Measurements from ENCODE around the gene CARTPT. TPM values are rescaled to one million over a fixed set of nuclear protein-coding genes. Genes with fewer than 3 reads are reported as not detected.
A peak's percentile ranks its signal among the peaks of the same experiment; 100 is the strongest.

Gene CARTPT
- total and polyA plus RNA-seq, 5 experiments from 2014 or later = not detected

GRCh38 chr5:71740015-71740753 is 21.1 kb downstream of the CARTPT start:
- no peak overlapping the region for H3K4me3 Mint-ChIP-seq
- ATAC-seq = no peak

GRCh38 chr5:71743155-71743554 is 24.1 kb downstream of the CARTPT start:
- Mint-ChIP-seq H3K4me3 (no peak overlapping the region), H3K9me3 (peaks cover 0 to 19% (median 2%) of the 10 kb centered on the region in 9 donors), H3K27me3 (peaks cover 7 to 19% (median 10%) of the 10 kb centered on the region in 5 donors), H3K4me1 (no peaks in the 10 kb centered on the region), H3K27ac (no peak overlapping the region), H3K36me3 (peaks cover 0 to 8% (median 4%) of the 10 kb centered on the region in 3 donors)
- ATAC-seq (no peak), DNase-seq (no peak)
- POLR2A ChIA-PET = no interaction called here

More at GRCh38 chr5:71740015-71740753, 21.1 kb downstream of the CARTPT start:
- POLR2A ChIA-PET = no interaction called here
- Mint-ChIP-seq H3K4me1 (peaks cover 0 to under 1% (median 0%) of the 10 kb centered on the region in 4 donors), H3K27me3 (peaks cover 8 to 34% (median 9%) of the 10 kb centered on the region in 5 donors), H3K27ac (no peak overlapping the region), H3K36me3 (peaks cover 0 to 8% (median 4%) of the 10 kb centered on the region in 3 donors), H3K9me3 (peaks cover 0 to 19% (median 2%) of the 10 kb centered on the region in 9 donors)
- no peak for DNase-seq

DNA sequence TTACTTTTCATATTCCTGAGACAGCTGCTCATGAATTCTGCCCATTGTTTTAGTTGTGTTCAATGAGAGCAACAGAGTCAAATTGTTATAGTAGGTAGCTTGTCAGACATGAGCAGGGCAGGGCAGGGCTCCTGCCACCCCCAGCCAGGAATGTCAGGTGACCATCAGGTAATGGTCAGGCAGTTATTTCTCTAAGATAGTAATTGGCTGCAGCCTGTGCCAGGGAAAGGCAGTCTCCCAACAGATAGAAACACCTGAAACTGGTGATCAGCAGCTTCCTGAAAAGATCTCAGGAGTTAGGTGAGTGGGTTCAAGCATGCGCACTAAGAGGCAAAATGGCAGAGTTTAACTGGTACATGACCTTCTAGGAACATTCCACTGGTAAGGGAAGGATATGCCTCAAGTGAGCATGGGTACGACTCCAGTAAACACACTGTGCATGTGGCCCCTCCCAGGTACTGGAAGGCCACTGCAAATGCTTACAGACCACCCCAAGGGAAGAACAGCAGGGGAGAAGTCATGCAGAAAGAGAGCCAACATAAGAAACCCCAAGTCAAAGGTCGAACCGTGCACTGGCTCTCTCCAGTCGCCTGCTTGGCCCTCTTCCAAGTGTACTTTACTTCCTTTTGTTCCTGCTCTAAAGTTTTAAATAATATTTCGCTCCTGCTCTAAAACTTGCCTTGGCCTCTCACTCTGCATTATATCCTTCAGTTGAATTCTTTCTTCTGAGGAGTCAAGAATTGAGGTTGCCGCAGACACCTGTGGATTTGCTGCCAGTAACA is 25.1 kb downstream of the CARTPT start:
- no peak overlapping the region for H3K27ac Mint-ChIP-seq
- POLR2A ChIA-PET = no interaction called here
- peaks cover 0 to 19% (median 2%) of the 10 kb centered on the region in 9 donors for H3K9me3 Mint-ChIP-seq
- DNase-seq (no peak), ATAC-seq (no peak)
- peaks cover 0 to 8% (median 4%) of the 10 kb centered on the region in 3 donors for H3K36me3 Mint-ChIP-seq
- H3K27me3 Mint-ChIP-seq = peaks cover 4 to 19% (median 8%) of the 10 kb centered on the region in 5 donors
- H3K4me1 Mint-ChIP-seq = no peaks in the 10 kb centered on the region
- H3K4me3 Mint-ChIP-seq = no peak overlapping the region

DNA sequence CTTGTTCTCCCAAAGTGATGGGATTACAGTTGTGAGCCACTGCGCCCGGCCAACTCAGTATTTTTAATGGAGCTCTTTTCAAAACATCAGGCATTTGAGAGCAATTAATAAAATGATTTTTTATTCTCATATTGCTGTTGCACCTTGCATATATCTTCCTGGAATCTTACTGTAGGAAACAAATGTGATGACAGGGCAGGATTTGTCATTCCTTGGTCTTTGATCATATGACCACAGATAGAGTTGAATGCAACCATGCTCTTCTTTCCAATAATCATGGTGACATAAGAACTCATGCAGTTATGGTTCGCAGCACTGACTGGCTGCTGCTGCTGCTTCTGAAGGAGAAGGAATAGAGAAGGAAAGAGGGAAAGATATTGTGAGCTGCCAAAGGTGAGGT is 28.1 kb downstream of the CARTPT start:
- Mint-ChIP-seq H3K4me3 (no peak overlapping the region), H3K4me1 (no peaks in the 10 kb centered on the region), H3K9me3 (peaks cover 0 to 2% (median 0%) of the 10 kb centered on the region in 9 donors), H3K36me3 (no peaks in the 10 kb centered on the region), H3K27ac (peak overlapping the region in 1 of 10 donors; percentile 73), H3K27me3 (peaks cover 0 to 13% (median 7%) of the 10 kb centered on the region in 5 donors)
- POLR2A ChIA-PET = no interaction called here
- DNase-seq (no peak), ATAC-seq (no peak)

DNA sequence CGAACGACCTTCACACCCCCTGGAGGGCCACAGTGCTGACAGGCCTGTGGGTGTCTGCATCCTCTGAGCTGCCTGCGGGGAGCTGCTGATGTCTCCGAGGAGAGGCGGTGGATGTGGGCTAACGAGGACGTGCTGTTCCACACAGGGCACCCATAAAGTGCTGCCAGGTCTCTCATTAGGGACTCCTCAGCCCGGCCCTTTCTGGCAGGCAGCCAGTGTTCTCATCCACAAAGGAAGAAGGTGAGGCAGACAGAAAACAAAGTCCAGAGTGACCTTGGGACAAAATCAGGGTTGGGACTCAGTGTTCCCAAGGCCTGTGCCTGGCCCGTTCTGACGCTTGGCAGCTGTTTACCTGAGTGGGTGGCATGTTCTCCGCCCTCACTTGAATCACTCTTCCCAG is 29.3 kb downstream of the CARTPT start:
- Mint-ChIP-seq H3K27me3 (peaks cover 2 to 13% (median 7%) of the 10 kb centered on the region in 5 donors), H3K4me3 (no peak overlapping the region), H3K36me3 (no peaks in the 10 kb centered on the region), H3K27ac (no peak overlapping the region), H3K9me3 (no peaks in the 10 kb centered on the region), H3K4me1 (no peaks in the 10 kb centered on the region)
- POLR2A ChIA-PET = no interaction called here
- no peak for DNase-seq
- no peak for ATAC-seq

DNA sequence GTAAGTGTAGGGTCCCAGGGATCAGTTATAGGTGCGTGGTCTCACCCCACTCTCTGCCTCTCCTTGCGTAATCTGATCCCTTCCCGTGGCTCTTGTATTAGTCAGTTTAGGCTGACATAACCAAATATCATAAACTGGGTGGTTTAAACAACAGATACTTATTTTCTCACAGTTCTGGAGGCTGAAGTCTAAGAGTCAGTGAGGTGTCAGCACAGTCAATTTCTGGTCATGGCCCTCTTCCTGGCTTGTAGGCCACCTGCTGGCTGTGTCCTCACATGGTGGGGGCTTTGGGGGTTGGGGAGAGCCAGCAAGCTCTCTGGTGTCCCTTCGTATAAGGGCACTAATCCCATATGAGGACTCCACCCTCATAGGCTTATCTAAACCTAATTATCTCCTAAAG is 32.3 kb downstream of the CARTPT start:
- H3K4me1 Mint-ChIP-seq = no peaks in the 10 kb centered on the region

DNA sequence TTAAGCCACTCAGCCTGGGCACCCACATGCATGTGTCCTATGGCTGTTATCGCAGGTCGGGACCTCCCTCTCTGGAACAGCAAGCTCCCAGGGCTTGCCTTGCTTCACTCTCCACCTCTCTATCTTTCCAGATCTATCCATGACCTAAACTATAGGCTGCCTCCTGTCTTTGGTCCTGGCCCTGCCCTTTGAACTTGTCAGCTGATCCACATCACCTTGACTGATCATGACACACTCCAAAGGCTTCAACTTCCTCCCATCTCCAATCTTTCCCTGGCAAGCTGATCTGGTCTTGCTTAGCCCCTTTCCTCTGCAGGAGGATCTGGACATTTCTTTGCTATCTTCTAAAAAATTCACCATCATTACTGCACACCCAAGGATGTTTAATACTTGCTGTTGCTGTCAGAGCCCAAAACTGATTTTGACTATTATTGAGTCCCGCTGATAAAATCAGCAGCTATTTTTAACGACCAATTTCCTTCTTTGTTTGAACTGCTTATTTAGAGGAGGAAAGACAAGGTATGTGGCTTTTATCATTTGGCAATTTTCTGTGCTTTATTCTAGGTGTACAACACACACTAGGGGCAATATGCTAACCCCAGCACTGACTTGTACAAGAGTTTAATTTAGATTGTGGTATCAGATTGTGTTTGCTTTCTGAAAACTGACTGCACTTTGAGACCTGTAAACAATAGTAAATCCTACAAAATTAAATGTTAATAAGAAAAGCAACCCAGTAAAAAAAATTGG is 33.5 kb downstream of the CARTPT start:
- H3K4me1 Mint-ChIP-seq = peaks cover 4 to 5% (median 4%) of the 10 kb centered on the region in 4 donors
- no peak for ATAC-seq
- H3K4me3 Mint-ChIP-seq = no peak overlapping the region
- POLR2A ChIA-PET = no interaction called here
- peaks cover 0 to 5% (median 3%) of the 10 kb centered on the region in 5 donors for H3K27me3 Mint-ChIP-seq
- no peaks in the 10 kb centered on the region for H3K36me3 Mint-ChIP-seq
- no peak for DNase-seq
- no peak overlapping the region for H3K27ac Mint-ChIP-seq
- no peaks in the 10 kb centered on the region for H3K9me3 Mint-ChIP-seq

More for the DNA sequence above, 32.3 kb downstream of the CARTPT start:
- Mint-ChIP-seq H3K27ac (no peak overlapping the region), H3K9me3 (no peaks in the 10 kb centered on the region), H3K36me3 (no peaks in the 10 kb centered on the region), H3K4me3 (no peak overlapping the region), H3K27me3 (peaks cover 0 to 8% (median 2%) of the 10 kb centered on the region in 5 donors)
- POLR2A ChIA-PET = no interaction called here
- no peak for ATAC-seq
- DNase-seq = no peak

DNA sequence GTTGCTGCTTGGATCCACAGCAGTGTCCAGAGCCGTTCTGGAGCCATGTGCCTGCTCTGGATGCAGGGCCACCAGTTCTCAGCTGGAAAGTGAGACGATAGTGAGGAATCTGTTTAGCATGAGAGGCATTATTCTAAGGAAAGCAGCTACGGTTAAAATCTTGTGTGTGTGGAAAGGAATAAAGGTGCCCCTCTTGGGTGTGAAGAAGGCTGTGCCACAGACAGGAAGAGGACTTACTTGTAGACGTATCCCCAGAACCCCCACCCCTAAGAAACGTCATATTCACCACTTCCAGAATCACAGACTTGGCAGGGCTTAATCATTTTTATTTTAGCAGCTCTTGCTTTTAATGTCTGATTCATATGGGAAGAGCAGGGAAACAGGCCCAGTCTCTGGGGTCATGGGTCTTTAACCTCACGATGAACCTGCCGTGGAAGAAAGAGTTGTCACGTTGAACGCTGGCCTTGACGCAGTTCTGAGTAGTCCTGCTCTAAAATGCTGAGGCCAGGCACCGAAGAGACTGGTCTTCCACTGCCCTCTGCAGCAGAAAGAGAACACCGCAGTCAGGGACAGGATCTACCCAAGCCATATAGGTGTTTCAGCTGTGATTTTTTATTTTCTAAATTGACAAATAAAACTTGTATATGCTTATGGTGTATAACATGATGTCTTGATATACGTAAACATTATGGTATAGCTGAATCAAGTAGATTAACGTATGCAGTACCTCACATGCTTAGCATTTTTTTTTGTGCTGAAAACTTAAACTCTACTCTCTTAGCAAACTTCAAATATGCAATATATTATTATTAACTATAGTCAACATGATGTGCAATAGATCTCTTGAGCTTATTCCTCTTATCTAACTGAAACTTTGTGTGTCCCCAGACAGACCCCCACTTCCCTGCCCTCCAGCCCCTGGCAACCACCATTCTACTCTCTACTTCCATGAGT is 38.8 kb downstream of the CARTPT start:
- Mint-ChIP-seq H3K27ac (peak overlapping the region in 5 of 10 donors; percentile 28 to 82 (median 52)), H3K9me3 (no peaks in the 10 kb centered on the region), H3K4me1 (peaks cover 7 to 15% (median 9%) of the 10 kb centered on the region in 4 donors), H3K27me3 (peaks cover 0 to 3% (median 1%) of the 10 kb centered on the region in 5 donors), H3K4me3 (peak overlapping the region; percentile 26 to 77 (median 58)), H3K36me3 (no peaks in the 10 kb centered on the region)
- ATAC-seq (peak; percentile 89 to 98), DNase-seq (peak in 9 of 10 donors; percentile 5 to 73 (median 32))
- POLR2A ChIA-PET = no interaction called here

DNA sequence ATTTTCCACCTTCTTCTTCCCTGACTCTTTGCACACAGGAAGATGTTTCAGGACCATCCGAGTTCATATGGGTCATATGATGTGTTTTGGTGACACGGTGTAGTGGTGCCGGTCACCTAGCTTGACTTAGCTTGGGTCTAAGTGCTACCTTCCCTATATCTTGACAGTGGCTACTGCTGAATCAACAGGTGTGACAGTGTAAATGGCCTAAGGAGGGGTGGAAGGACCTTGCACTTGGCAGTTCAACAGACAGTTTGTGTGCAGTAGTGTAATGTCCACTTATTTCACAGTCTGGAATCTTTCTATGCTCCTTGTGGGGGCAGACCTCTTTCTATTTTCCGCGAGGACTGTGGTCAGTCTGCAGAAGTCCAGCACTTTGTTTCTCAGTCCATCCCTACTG is 43.8 kb downstream of the CARTPT start:
- no peak for DNase-seq
- Mint-ChIP-seq H3K4me1 (peaks cover 1 to 8% (median 4%) of the 10 kb centered on the region in 4 donors), H3K27ac (peak overlapping the region in 1 of 10 donors; percentile 26), H3K36me3 (no peaks in the 10 kb centered on the region), H3K9me3 (no peaks in the 10 kb centered on the region), H3K4me3 (no peak overlapping the region), H3K27me3 (peaks cover 0 to 6% (median 2%) of the 10 kb centered on the region in 5 donors)
- POLR2A ChIA-PET = no interaction called here
- no peak for ATAC-seq

- Mint-ChIP-seq H3K36me3 (no peaks in the 10 kb centered on the region), H3K9me3 (no peaks in the 10 kb centered on the region)
- POLR2A ChIA-PET = no interaction called here
Observed at GRCh38 chr5:71767661-71768060, 48.6 kb downstream of the CARTPT start.

DNA sequence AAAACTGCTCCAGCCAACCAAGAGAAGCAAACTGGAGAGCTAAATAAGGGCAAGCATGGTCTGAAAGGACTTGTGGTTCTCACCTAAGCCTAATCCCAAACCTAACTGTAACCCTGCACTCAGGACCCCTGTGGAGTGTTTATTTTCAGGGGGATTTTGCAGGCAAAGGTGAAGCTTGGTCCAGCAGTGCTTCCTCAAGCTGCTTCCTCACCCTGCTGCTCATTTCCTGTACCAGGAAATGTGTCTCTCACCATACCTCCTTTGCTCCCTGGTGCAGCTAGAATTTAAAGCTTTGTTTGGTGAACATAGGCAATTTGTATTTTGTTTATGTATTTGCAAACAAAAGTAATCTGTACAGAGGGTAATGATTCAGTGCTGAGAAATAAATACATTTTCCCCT is 50.2 kb downstream of the CARTPT start:
- Mint-ChIP-seq H3K4me3 (no peak overlapping the region), H3K27ac (no peak overlapping the region), H3K9me3 (no peaks in the 10 kb centered on the region), H3K4me1 (peaks cover 0 to 6% (median 3%) of the 10 kb centered on the region in 4 donors), H3K27me3 (peaks cover 6 to 13% (median 10%) of the 10 kb centered on the region in 5 donors), H3K36me3 (no peaks in the 10 kb centered on the region)
- DNase-seq = no peak
- POLR2A ChIA-PET = no interaction called here
- ATAC-seq = no peak

More at GRCh38 chr5:71767661-71768060, 48.6 kb downstream of the CARTPT start:
- H3K4me3 Mint-ChIP-seq = no peak overlapping the region
- DNase-seq (no peak), ATAC-seq (no peak)
- H3K4me1 Mint-ChIP-seq = peaks cover 0 to 6% (median 3%) of the 10 kb centered on the region in 4 donors
- peaks cover 0 to 5% (median 0%) of the 10 kb centered on the region in 5 donors for H3K27me3 Mint-ChIP-seq
- no peak overlapping the region for H3K27ac Mint-ChIP-seq

GRCh38 chr5:71770381-71770780 is 51.3 kb downstream of the CARTPT start:
- Mint-ChIP-seq H3K4me1 (peaks cover 0 to 6% (median 3%) of the 10 kb centered on the region in 4 donors), H3K9me3 (no peaks in the 10 kb centered on the region), H3K27ac (no peak overlapping the region), H3K27me3 (peaks cover 6 to 14% (median 10%) of the 10 kb centered on the region in 5 donors), H3K4me3 (no peak overlapping the region), H3K36me3 (no peaks in the 10 kb centered on the region)
- ATAC-seq (no peak), DNase-seq (no peak)
- POLR2A ChIA-PET = no interaction called here

Data from naive thymus-derived CD8-positive, alpha-beta T cell (primary cell).